HCT116 (cell line): ENCODE data around the gene UBE2D2. TPM values are rescaled to one million over a fixed set of nuclear protein-coding genes. Genes with fewer than 3 reads are reported as not detected.

Experiments used
- ATAC-seq: fragments of 200-7000 bp; cut with Tn5 transposase; 2 replicates; pipeline ENCODE4 v1.9.1; 2020; ENCODE audit warnings: mild to moderate bottlenecking, moderate library complexity
- BruUV-seq: library from RNA; stranded (reverse); fragments of 400-500 nt; replicated peaks from 2 replicates; lab custom pipeline; 2021; lab: Mats Ljungman, UMichigan
- CTCF ChIA-PET: fragments of 300-600 bp; sonication (Branson Sonifier 250); formaldehyde crosslinking; loops from one replicate; lab custom pipeline; 2021; ENCODE audit warnings: antibody characterized with exemption; lab: Charles Lee
- POLR2A ChIA-PET: fragments of 300-600, 350-600 bp; sonication (Branson Sonifier 250); formaldehyde crosslinking; loops from one replicate; lab custom pipeline; 2021; ENCODE audit warnings: antibody characterized with exemption; lab: Charles Lee
- RAD21 ChIA-PET, 2 experiments: fragments of 300-600 bp; sonication (Branson Sonifier 250); formaldehyde crosslinking; loops; one replicate each; lab custom pipeline; 2023; ENCODE audit warnings: low total read pairs in 2 of 2; ENCODE audit not compliant: uncharacterized antibody in 2 of 2, unreplicated experiment in 2 of 2, low non-redundant PET in 1 of 2; lab: Charles Lee
- DNase-seq: peaks from one replicate; pipeline ENCODE4 v3.0.0-alpha.2; 2010; ENCODE audit warnings: low read depth, low spot score
- H2AFZ ChIP-seq: fragments of 200-600 bp; shearing (Covaris generic), sonication (generic); 2 replicates; pipeline ENCODE4 v1.6.1; 2017; ENCODE audit warnings: low read depth, mixed run types, mixed read lengths, antibody characterized with exemption, low read length; ENCODE audit not compliant: poor library complexity, severe bottlenecking
- H3K27ac ChIP-seq: 2 replicates; pipeline ENCODE4 v1.5.1; 2012; ENCODE audit warnings: low read depth, low read length
- H3K27me3 ChIP-seq: fragments of 200-600 bp; sonication (generic); 2 replicates; pipeline ENCODE4 v1.6.1; 2016; ENCODE audit warnings: mixed run types, low read length, mixed read lengths; ENCODE audit not compliant: insufficient read depth
- H3K36me3 ChIP-seq, 2 experiments: fragments of 200-500 bp in 1 of 2; fragments of 200-600 bp in 1 of 2; sonication (Bioruptor generic) in 1 of 2; sonication (generic) in 1 of 2; 2 replicates each; pipeline versions ENCODE4 v1.5.1 to v1.6.1; 2014 to 2016; ENCODE audit warnings: low read length in 2 of 2, inconsistent platforms in 1 of 2, mixed read lengths in 1 of 2, mixed run types in 1 of 2; ENCODE audit not compliant: insufficient read depth in 2 of 2, control insufficient read depth in 1 of 2
- H3K4me1 ChIP-seq, 2 experiments: fragments of 200-600 bp in 1 of 2; sonication (generic) in 1 of 2; 2 replicates each; pipeline versions ENCODE4 v1.5.1 to v1.6.1; 2012 to 2017; ENCODE audit warnings: low read length in 2 of 2, inconsistent platforms in 1 of 2, mild to moderate bottlenecking in 1 of 2, mixed read lengths in 1 of 2, mixed run types in 1 of 2, moderate library complexity in 1 of 2; ENCODE audit not compliant: insufficient read depth in 2 of 2, control insufficient read depth in 1 of 2
- H3K4me2 ChIP-seq: fragments of 200-600 bp; sonication (generic); 2 replicates; pipeline ENCODE4 v1.6.1; 2017; ENCODE audit warnings: mixed run types, low read length, mixed read lengths
- H3K4me3 ChIP-seq, 2 experiments: fragments of 200-600 bp in 1 of 2; sonication (generic) in 1 of 2; replicated peaks in 1 of 2; 2 replicates each; pipeline ENCODE4 v1.5.1; 2011 to 2016; ENCODE audit warnings: low read length in 2 of 2, control low read depth in 1 of 2, low read depth in 1 of 2, mild to moderate bottlenecking in 1 of 2, mixed read lengths in 1 of 2, mixed run types in 1 of 2
- H3K79me2 ChIP-seq: fragments of 200-600 bp; sonication (generic); 2 replicates; pipeline ENCODE4 v1.6.1; 2017; ENCODE audit warnings: mild to moderate bottlenecking, mixed run types, low read length, moderate library complexity, mixed read lengths; ENCODE audit not compliant: insufficient read depth
- H3K9ac ChIP-seq: fragments of 200-600 bp; sonication (generic); 2 replicates; pipeline ENCODE4 v1.6.1; 2016; ENCODE audit warnings: low read length, mixed read lengths
- H3K9me2 ChIP-seq: fragments of 200-600 bp; sonication (generic), shearing (Covaris generic); 2 replicates; pipeline ENCODE4 v1.6.1; 2017; ENCODE audit warnings: mixed run types, mild to moderate bottlenecking, moderate library complexity; ENCODE audit not compliant: insufficient read depth
- H3K9me3 ChIP-seq, 2 experiments: fragments of 200-500 bp in 1 of 2; fragments of 200-600 bp in 1 of 2; sonication (Bioruptor generic) in 1 of 2; sonication (generic) in 1 of 2; 2 replicates each; pipeline ENCODE4 v1.6.1; 2014 to 2017; ENCODE audit warnings: low read length in 2 of 2, mixed read lengths in 2 of 2, inconsistent platforms in 1 of 2, low read depth in 1 of 2, mild to moderate bottlenecking in 1 of 2, mixed run types in 1 of 2, moderate library complexity in 1 of 2; ENCODE audit not compliant: control insufficient read depth in 1 of 2, insufficient read depth in 1 of 2
- H4K20me1 ChIP-seq: fragments of 200-600 bp; sonication (generic), shearing (Covaris generic); 2 replicates; pipeline ENCODE4 v1.6.1; 2017; ENCODE audit warnings: mixed run types, mild to moderate bottlenecking, moderate library complexity; ENCODE audit not compliant: insufficient read depth
- ATF3 ChIP-seq: IDR thresholded peaks from 2 replicates; pipeline ENCODE4 v1.6.1; 2012
- CBX3 ChIP-seq: IDR thresholded peaks from 2 replicates; pipeline ENCODE4 v1.6.1; 2012; ENCODE audit warnings: low read depth
- CEBPB ChIP-seq: IDR thresholded peaks from 2 replicates; pipeline ENCODE4 v1.6.1; 2012; ENCODE audit warnings: low read depth
- EGR1 ChIP-seq: IDR thresholded peaks from 2 replicates; pipeline ENCODE4 v1.6.1; 2012; ENCODE audit warnings: low read depth
- EZH2 ChIP-seq: fragments of 200-600 bp; sonication (generic); IDR thresholded peaks from 2 replicates; pipeline ENCODE4 v1.6.1; 2017; ENCODE audit warnings: antibody characterized with exemption, mixed run types
- EZH2phosphoT487 ChIP-seq: fragments of 200-600 bp; IDR thresholded peaks from 2 replicates; pipeline ENCODE4 v1.6.1; 2018; ENCODE audit warnings: antibody characterized with exemption, borderline replicate concordance
- JUND ChIP-seq: IDR thresholded peaks from 2 replicates; pipeline ENCODE4 v1.6.1; 2012
- POLR2A ChIP-seq: IDR thresholded peaks from 2 replicates; pipeline ENCODE4 v1.7.0; 2011; ENCODE audit warnings: borderline replicate concordance; ENCODE audit not compliant: insufficient read depth, insufficient read length; ENCODE audit errors: extremely low read depth
- POLR2AphosphoS5 ChIP-seq: IDR thresholded peaks from 2 replicates; pipeline ENCODE4 v1.6.1; 2011; ENCODE audit warnings: mild to moderate bottlenecking, low read depth, low read length, moderate library complexity
- RAD21 ChIP-seq: IDR thresholded peaks from 2 replicates; pipeline ENCODE4 v1.6.1; 2012; ENCODE audit warnings: low read depth, mild to moderate bottlenecking
- REST ChIP-seq: IDR thresholded peaks from 2 replicates; pipeline ENCODE4 v1.6.1; 2012; ENCODE audit warnings: low read depth
- SIN3A ChIP-seq: IDR thresholded peaks from 2 replicates; pipeline ENCODE4 v1.6.1; 2012; ENCODE audit warnings: low read depth
- SP1 ChIP-seq: IDR thresholded peaks from 2 replicates; pipeline ENCODE4 v1.6.1; 2012; ENCODE audit warnings: low read depth
- SRF ChIP-seq: IDR thresholded peaks from 2 replicates; pipeline ENCODE4 v1.6.1; 2012; ENCODE audit warnings: low read depth
- TCF7L2 ChIP-seq: IDR thresholded peaks from 2 replicates; pipeline ENCODE4 v1.7.0; 2011; ENCODE audit warnings: borderline replicate concordance, inconsistent platforms; ENCODE audit not compliant: insufficient read depth, insufficient read length; ENCODE audit errors: extremely low read depth
- ZBTB33 ChIP-seq: IDR thresholded peaks from 2 replicates; pipeline ENCODE4 v1.6.1; 2011; ENCODE audit warnings: mild to moderate bottlenecking, low read length, moderate library complexity; ENCODE audit not compliant: insufficient replicate concordance; ENCODE audit errors: extremely low read depth
- intact Hi-C: fragments of 100-400 bp; cut with micrococcal nuclease; formaldehyde crosslinking; loops from 2 replicates; pipeline ENCODE4 v1.10.0; 2022
- total RNA-seq: library from RNA; stranded (reverse); gene quantifications from one replicate; pipeline ENCODE4 v1.2.1, GENCODE V29; 2021; ENCODE audit not compliant: unreplicated experiment
- TF ChIP-seq, protein P1 (sequence below), 3 experiments: fragments of 200-600 bp in 1 of 3; sonication (generic) in 1 of 3; IDR thresholded peaks in 2 of 3; conservative IDR thresholded peaks in 1 of 3; 2 replicates each; pipeline ENCODE4 v1.5.1; 2012 to 2017; ENCODE audit warnings: low read depth in 2 of 3, low read length in 2 of 3, antibody characterized with exemption in 1 of 3, borderline replicate concordance in 1 of 3, control low read depth in 1 of 3, mild to moderate bottlenecking in 1 of 3, mixed read lengths in 1 of 3, mixed run types in 1 of 3, moderate library complexity in 1 of 3; ENCODE audit not compliant: insufficient read depth in 1 of 3
- TF ChIP-seq, protein P2 (sequence below): IDR thresholded peaks from 2 replicates; pipeline ENCODE4 v1.6.1; 2012

UBE2D2 gene
- total RNA-seq, 1 experiment from 2014 or later, result 140 TPM

GRCh38 chr5:139676406-139676805 is 115.3 kb downstream of the UBE2D2 start:
- DNase-seq, result no peak
- Histone ChIP-seq H3K79me2 (peaks cover 51% of the 10 kb centered on the region), H3K4me1 (peaks cover 13 to 21% of the 10 kb centered on the region in 2 experiments; a peak in 2 of 4 replicates), H3K9me3 (no peaks in the 10 kb centered on the region), H3K9me2 (no peaks in the 10 kb centered on the region), H2AFZ (no peak overlapping the region), H3K27me3 (no peaks in the 10 kb centered on the region), H3K27ac (no peak overlapping the region), H3K9ac (no peak overlapping the region), H3K4me2 (no peak overlapping the region), H3K4me3 (no peak overlapping the region), H3K36me3 (peaks cover 0 to 4% of the 10 kb centered on the region in 2 experiments; a peak in 1 of 4 replicates), H4K20me1 (no peaks in the 10 kb centered on the region)
- no peak for ATAC-seq
- ChIA-PET RAD21 (interaction anchor here in 1 of 2 experiments (0.7 kb wide), 1 partner anchor 13 kb away, joined by 6 read pairs; no protein-coding TSS in a partner anchor), CTCF (no interaction called here), POLR2A (no interaction called here)
- no TSS peak for BruUV-seq
- TF ChIP-seq JUND (no peak), CBX3 (no peak), SRF (no peak), POLR2A (no peak), POLR2AphosphoS5 (no peak), REST (no peak), ZBTB33 (no peak), CEBPB (no peak), SIN3A (no peak), EZH2 (no peak), RAD21 (no peak), ATF3 (no peak), EZH2phosphoT487 (no peak), SP1 (no peak), TCF7L2 (no peak), EGR1 (no peak)
- TF ChIP-seq, protein P1, sequence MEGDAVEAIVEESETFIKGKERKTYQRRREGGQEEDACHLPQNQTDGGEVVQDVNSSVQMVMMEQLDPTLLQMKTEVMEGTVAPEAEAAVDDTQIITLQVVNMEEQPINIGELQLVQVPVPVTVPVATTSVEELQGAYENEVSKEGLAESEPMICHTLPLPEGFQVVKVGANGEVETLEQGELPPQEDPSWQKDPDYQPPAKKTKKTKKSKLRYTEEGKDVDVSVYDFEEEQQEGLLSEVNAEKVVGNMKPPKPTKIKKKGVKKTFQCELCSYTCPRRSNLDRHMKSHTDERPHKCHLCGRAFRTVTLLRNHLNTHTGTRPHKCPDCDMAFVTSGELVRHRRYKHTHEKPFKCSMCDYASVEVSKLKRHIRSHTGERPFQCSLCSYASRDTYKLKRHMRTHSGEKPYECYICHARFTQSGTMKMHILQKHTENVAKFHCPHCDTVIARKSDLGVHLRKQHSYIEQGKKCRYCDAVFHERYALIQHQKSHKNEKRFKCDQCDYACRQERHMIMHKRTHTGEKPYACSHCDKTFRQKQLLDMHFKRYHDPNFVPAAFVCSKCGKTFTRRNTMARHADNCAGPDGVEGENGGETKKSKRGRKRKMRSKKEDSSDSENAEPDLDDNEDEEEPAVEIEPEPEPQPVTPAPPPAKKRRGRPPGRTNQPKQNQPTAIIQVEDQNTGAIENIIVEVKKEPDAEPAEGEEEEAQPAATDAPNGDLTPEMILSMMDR (IDR thresholded peaks at IDR 0.05 in 2 of 3, conservative IDR thresholded peaks at IDR 0.05 in 1 of 3; ENCODE audit: borderline replicate concordance in 1 of 3, insufficient read depth in 1 of 3, low read depth in 2 of 3, low read length in 2 of 3), result no peak
- TF ChIP-seq, protein P2, sequence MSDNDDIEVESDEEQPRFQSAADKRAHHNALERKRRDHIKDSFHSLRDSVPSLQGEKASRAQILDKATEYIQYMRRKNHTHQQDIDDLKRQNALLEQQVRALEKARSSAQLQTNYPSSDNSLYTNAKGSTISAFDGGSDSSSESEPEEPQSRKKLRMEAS, result no peak
- intact Hi-C loops, result no loop called here
